Endothelial cell of umbilical vein (primary cell): ENCODE data around the gene FBXO11. TPM values are rescaled to one million over a fixed set of nuclear protein-coding genes. Genes with fewer than 3 reads are reported as not detected.

ENCODE experiments used
- BruUV-seq: library from RNA; stranded (reverse); fragments of 400-500 nt; replicated peaks from 2 replicates; lab custom pipeline; 2021; lab: Mats Ljungman, UMichigan
- CTCF ChIA-PET: fragments of 300-600, 350-600 bp; sonication (Branson Sonifier 250); formaldehyde crosslinking; loops from one replicate; lab custom pipeline; 2021; ENCODE audit warnings: antibody characterized with exemption, inconsistent platforms; lab: Charles Lee
- POLR2A ChIA-PET: fragments of 300-600, 350-600 bp; sonication (Branson Sonifier 250); formaldehyde crosslinking; loops from one replicate; lab custom pipeline; 2021; ENCODE audit warnings: antibody characterized with exemption, inconsistent platforms; lab: Charles Lee
- DNase-seq: peaks from one replicate; pipeline ENCODE4 v3.0.0-alpha.2; 2011; ENCODE audit warnings: low read depth, low spot score
- FAIRE-seq: peaks from 2 replicates; lab custom pipeline; 2011; peaks lifted over from hg19 to GRCh38; lab: Jason Lieb, UNC
- H2AFZ ChIP-seq: 2 replicates; pipeline ENCODE4 v1.6.0; 2012; ENCODE audit warnings: low read depth, low read length, control low read depth, inconsistent platforms
- H3K27ac ChIP-seq: 2 replicates; pipeline ENCODE4 v1.5.1; 2011; ENCODE audit warnings: low read depth, mild to moderate bottlenecking, control low read depth, low read length, moderate library complexity; ENCODE audit not compliant: insufficient read depth
- H3K27me3 ChIP-seq, 2 experiments: 2 replicates each; pipeline versions ENCODE4 v1.6.0 to v1.6.1; 2011; ENCODE audit warnings: low read length in 2 of 2, mixed read lengths in 1 of 2; ENCODE audit not compliant: control insufficient read depth in 2 of 2, insufficient read depth in 2 of 2
- H3K36me3 ChIP-seq, 2 experiments: 2 replicates in 1 of 2; 3 replicates in 1 of 2; pipeline ENCODE4 v1.5.1; 2011; ENCODE audit warnings: low read length in 2 of 2, mild to moderate bottlenecking in 1 of 2, moderate library complexity in 1 of 2; ENCODE audit not compliant: control insufficient read depth in 2 of 2, insufficient read depth in 2 of 2; ENCODE audit errors: extremely low read depth in 1 of 2
- H3K4me1 ChIP-seq: 3 replicates; pipeline ENCODE4 v1.5.1; 2011; ENCODE audit warnings: mild to moderate bottlenecking, low read length; ENCODE audit not compliant: control insufficient read depth, insufficient read depth; ENCODE audit errors: extremely low read depth
- H3K4me2 ChIP-seq: 2 replicates; pipeline ENCODE4 v1.6.1; 2011; ENCODE audit warnings: low read length, control low read depth, mixed read lengths; ENCODE audit not compliant: insufficient read depth
- H3K4me3 ChIP-seq, 3 experiments: fragments of 200-600 bp in 1 of 3; sonication (generic), shearing (Covaris generic) in 1 of 3; replicated peaks in 1 of 3; 2 replicates each; pipeline ENCODE4 v1.5.1; 2011 to 2016; ENCODE audit warnings: control low read depth in 3 of 3, low read length in 3 of 3, mild to moderate bottlenecking in 2 of 3, inconsistent platforms in 1 of 3, low read depth in 1 of 3, moderate library complexity in 1 of 3; ENCODE audit not compliant: insufficient read depth in 1 of 3
- H3K79me2 ChIP-seq: 2 replicates; pipeline ENCODE4 v1.6.0; 2012; ENCODE audit warnings: low read length, inconsistent platforms; ENCODE audit not compliant: control insufficient read depth, insufficient read depth
- H3K9ac ChIP-seq: replicated peaks from 2 replicates; pipeline ENCODE3; 2011; ENCODE audit warnings: low read length, control low read depth; ENCODE audit not compliant: insufficient read depth; ENCODE audit errors: extremely low read depth
- H3K9me1 ChIP-seq: replicated peaks from 3 replicates; pipeline ENCODE4 v1.6.0; 2011; ENCODE audit warnings: mild to moderate bottlenecking, low read length; ENCODE audit not compliant: control insufficient read depth, insufficient read depth; ENCODE audit errors: extremely low read depth
- H3K9me3 ChIP-seq: replicated peaks from 2 replicates; pipeline ENCODE4 v1.5.1; 2012; ENCODE audit warnings: low read length, inconsistent platforms; ENCODE audit not compliant: control insufficient read depth, insufficient read depth
- H4K20me1 ChIP-seq: replicated peaks from 2 replicates; pipeline ENCODE3; 2011; ENCODE audit warnings: mild to moderate bottlenecking, low read length; ENCODE audit not compliant: control insufficient read depth, insufficient read depth; ENCODE audit errors: extremely low read depth
- CTCF ChIP-seq, 2 donors: IDR thresholded peaks; 1 replicate in 1 of 2; 2 replicates in 1 of 2; pipeline ENCODE4 v1.5.1; 2011; ENCODE audit warnings: low read length in 2 of 2, mild to moderate bottlenecking in 2 of 2, moderate library complexity in 2 of 2, control low read depth in 1 of 2, inconsistent platforms in 1 of 2, low read depth in 1 of 2; ENCODE audit not compliant: insufficient read depth in 1 of 2; ENCODE audit errors: extremely low read depth in 1 of 2
- EZH2 ChIP-seq: IDR thresholded peaks from 2 replicates; pipeline ENCODE4 v1.6.1; 2012; ENCODE audit warnings: borderline replicate concordance, low read depth, mild to moderate bottlenecking, moderate library complexity, low read length, inconsistent platforms; ENCODE audit not compliant: severe bottlenecking
- FOS ChIP-seq: IDR thresholded peaks from 2 replicates; pipeline ENCODE4 v1.6.1; 2011; ENCODE audit warnings: mild to moderate bottlenecking, low read length, moderate library complexity, borderline replicate concordance; ENCODE audit not compliant: insufficient read depth
- GATA2 ChIP-seq: IDR thresholded peaks from 2 replicates; pipeline ENCODE4 v1.7.0; 2011; ENCODE audit warnings: low read depth, mild to moderate bottlenecking, moderate library complexity, mixed read lengths, low read length; ENCODE audit not compliant: insufficient read length, insufficient read depth
- MAX ChIP-seq: IDR thresholded peaks from 2 replicates; pipeline ENCODE4 v1.6.1; 2011; ENCODE audit not compliant: insufficient read depth, insufficient read length
- MYC ChIP-seq: IDR thresholded peaks from one replicate; pipeline ENCODE4 v1.6.1; 2011; ENCODE audit warnings: mild to moderate bottlenecking, low read depth, low read length
- POLR2A ChIP-seq: IDR thresholded peaks from 2 replicates; pipeline ENCODE4 v1.6.1; 2012; ENCODE audit warnings: low read depth, mild to moderate bottlenecking, control low read depth, low read length
- POLR2AphosphoS5 ChIP-seq: IDR thresholded peaks from 2 replicates; pipeline ENCODE4 v1.6.1; 2012; ENCODE audit warnings: low read depth, mild to moderate bottlenecking, control low read depth, low read length, moderate library complexity; ENCODE audit not compliant: insufficient read depth
- dilution Hi-C: fragments of 300-500 bp; cut with MboI; formaldehyde crosslinking; loops from one replicate; pipeline ENCODE4 v1.15.0; 2019; ENCODE audit warnings: low sequenced_read_pairs; ENCODE audit not compliant: extremely low pct_ligation_motif_present
- intact Hi-C: fragments of 100-400 bp; cut with micrococcal nuclease; formaldehyde crosslinking; loops from one replicate; pipeline ENCODE4 v1.10.0; 2022
- polyA plus RNA-seq, 4 experiments: library from polyadenylated mRNA; depleted of rRNA in 3 of 4; stranded (reverse) in 3 of 4; unstranded in 1 of 4; fragments of >200 nt; gene quantifications; 2 replicates each; pipeline versions ENCODE4 v1.2.1 to v1.2.3, GENCODE V29; 2011 to 2012; ENCODE audit warnings: missing spikeins in 1 of 4
- total RNA-seq: library from RNA; stranded (reverse); gene quantifications from 2 replicates; pipeline ENCODE4 v1.2.3, GENCODE V29; 2021

The FBXO11 gene
- total and polyA plus RNA-seq, 2 donors (not counting 3 experiments of a cell fraction or from before 2014, with no cell fraction given): 23.4 to 59.6 TPM

- no peak overlapping the region for H3K9ac ChIP-seq
- no TSS peak for BruUV-seq
- H3K9me3 ChIP-seq: no peaks in the 10 kb centered on the region
- CTCF ChIA-PET: interaction anchor here (1.1 kb wide), 1 partner anchor 20 kb away, joined by 3 read pairs; no protein-coding TSS in a partner anchor
- H3K9me1 ChIP-seq: no peaks in the 10 kb centered on the region
- no peak for TF ChIP-seq FOS
- no peak for TF ChIP-seq MAX
- H3K27me3 ChIP-seq: no peaks in the 10 kb centered on the region
- no peak overlapping the region for H3K27ac ChIP-seq
- FAIRE-seq: no peak
- no peak for DNase-seq
- POLR2A ChIA-PET: no interaction called here
- H3K4me1 ChIP-seq: no peaks in the 10 kb centered on the region
- no peak overlapping the region for H3K4me2 ChIP-seq
- H3K36me3 ChIP-seq: peaks cover 18 to 46% of the 10 kb centered on the region in 2 experiments
- peaks cover 2% of the 10 kb centered on the region for H3K79me2 ChIP-seq
- H2AFZ ChIP-seq: no peak overlapping the region
- dilution Hi-C loops: no loop called here
- H3K4me3 ChIP-seq: no peak overlapping the region
- peaks cover 5% of the 10 kb centered on the region for H4K20me1 ChIP-seq
- intact Hi-C loops: no loop called here
Observed at GRCh38 chr2:47805850-47806249, 100.4 kb downstream of the FBXO11 start.

- Histone ChIP-seq H3K4me2 (no peak overlapping the region), H4K20me1 (peaks cover 5% of the 10 kb centered on the region), H3K4me3 (no peak overlapping the region), H3K9ac (no peak overlapping the region), H3K36me3 (peaks cover 24 to 48% of the 10 kb centered on the region in 2 experiments), H3K27me3 (no peaks in the 10 kb centered on the region), H3K27ac (no peak overlapping the region), H2AFZ (no peak overlapping the region), H3K79me2 (peaks cover 5% of the 10 kb centered on the region), H3K9me1 (no peaks in the 10 kb centered on the region), H3K4me1 (no peaks in the 10 kb centered on the region), H3K9me3 (no peaks in the 10 kb centered on the region)
- dilution Hi-C loops (no loop called here), intact Hi-C loops (no loop called here)
- no peak for TF ChIP-seq MAX
- TF ChIP-seq CTCF (IDR thresholded peaks at IDR 0.05; ENCODE audit: extremely low read depth in 1 of 2, insufficient read depth in 1 of 2, low read depth in 1 of 2, low read length in 2 of 2): no peak
- no peak for TF ChIP-seq POLR2AphosphoS5
- no peak for TF ChIP-seq MYC
- no peak for TF ChIP-seq EZH2
- TF ChIP-seq GATA2: no peak
- no peak for TF ChIP-seq POLR2A
- no peak for TF ChIP-seq FOS
- POLR2A ChIA-PET: no interaction called here
- FAIRE-seq: no peak
- DNase-seq: no peak
- CTCF ChIA-PET: interaction anchor here (1.4 to 1.6 kb wide), 2 partner anchors 303 to 366 kb away, joined by 3 to 4 read pairs; no protein-coding TSS in a partner anchor
- no TSS peak for BruUV-seq
Observed at GRCh38 chr2:47803770-47804169, 102.5 kb downstream of the FBXO11 start.
